Motor neuron (in vitro differentiated cells): ENCODE data around the gene C1orf87. TPM values are rescaled to one million over a fixed set of nuclear protein-coding genes. Genes with fewer than 3 reads are reported as not detected.

ENCODE experiments used
- ATAC-seq, 8 experiments: fragments of 200-7000 bp; cut with Tn5 transposase; replicated peaks in 6 of 8; 2 replicates each; pipeline ENCODE4 v1.8.0; 2021; ENCODE audit warnings: mild to moderate bottlenecking in 8 of 8, moderate library complexity in 8 of 8
- H3K27ac ChIP-seq, 2 donors: fragments of 250-450 bp; sonication (Bioruptor Pico); 2 replicates each; pipeline ENCODE4 v1.9.0; 2021; ENCODE audit warnings: antibody characterized with exemption in 2 of 2, mild to moderate bottlenecking in 2 of 2, moderate library complexity in 1 of 2
- H3K4me1 ChIP-seq, 2 donors: fragments of 250-450 bp; sonication (Bioruptor Pico); replicated peaks in 1 of 2; 2 replicates each; pipeline ENCODE4 v1.6.1; 2021; ENCODE audit warnings: antibody characterized with exemption in 2 of 2, mild to moderate bottlenecking in 2 of 2, moderate library complexity in 1 of 2
- H3K4me3 ChIP-seq, 5 donors: fragments of 250-450 bp; sonication (Bioruptor Pico); 2 replicates each; pipeline ENCODE4 v1.9.0; 2021; ENCODE audit warnings: antibody characterized with exemption in 5 of 5, mild to moderate bottlenecking in 5 of 5, moderate library complexity in 4 of 5
- WGBS, 10 experiments: fragments of 450-650 bp; shearing (Covaris generic); methylation state at CpG; one replicate each; pipeline ENCODE4 v1.0.0; 2022; 5-methylcytosine and 5-hydroxymethylcytosine counted together
- in situ Hi-C, 9 experiments: fragments of 400-800 bp; cut with MboI; loops; one replicate each; pipeline ENCODE4 v1.15.0; 2021; ENCODE audit warnings: low sequenced_read_pairs in 9 of 9, low pct_unique_long_range_greater_than_20kb in 2 of 9; ENCODE audit not compliant: unreplicated experiment in 9 of 9
- total RNA-seq, 8 experiments: library from RNA; unstranded; fragments of 300-600 nt; gene quantifications; 2 replicates each; pipeline versions ENCODE4 v1.2.3 to v1.2.4, GENCODE V29; 2022

C1orf87 gene
- total RNA-seq, 8 experiments from 2014 or later, result 0.04 to 0.90 (median 0.29) TPM; not detected in 4

DNA sequence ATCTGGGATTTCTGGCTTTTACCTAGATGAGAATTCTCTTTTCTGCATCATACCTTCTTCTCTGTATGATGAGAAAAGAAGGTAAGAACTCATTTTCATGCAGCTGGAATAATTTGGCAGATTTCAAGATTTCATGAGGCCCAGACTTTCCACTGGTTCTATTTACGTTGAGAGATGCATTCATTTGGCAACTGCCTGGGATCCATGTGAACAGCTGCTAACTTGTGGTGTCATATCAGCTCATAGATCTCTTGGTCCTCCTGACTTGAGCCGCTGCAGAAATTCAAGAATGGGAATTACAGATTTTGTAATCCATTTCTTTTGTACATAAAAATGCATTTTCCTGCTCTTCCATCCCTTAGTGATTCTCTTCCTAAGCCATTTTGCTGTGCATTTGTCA lies 17.1 kb upstream of the C1orf87 start:
- Histone ChIP-seq H3K27ac (no peak overlapping the region), H3K4me3 (no peak overlapping the region), H3K4me1 (peaks cover 5 to 15% of the 10 kb centered on the region in 2 donors)
- in situ Hi-C loops, result no loop called here
- WGBS, 10 experiments, result 0 to 100% (median 81%) methylated on average over 1 to 2 of the region's 2 CpGs; no CpG with 5 or more reads in 1 of the 10 experiments
- peak in 6 of 8 experiments; percentile 12 to 55 (median 46) for ATAC-seq

DNA sequence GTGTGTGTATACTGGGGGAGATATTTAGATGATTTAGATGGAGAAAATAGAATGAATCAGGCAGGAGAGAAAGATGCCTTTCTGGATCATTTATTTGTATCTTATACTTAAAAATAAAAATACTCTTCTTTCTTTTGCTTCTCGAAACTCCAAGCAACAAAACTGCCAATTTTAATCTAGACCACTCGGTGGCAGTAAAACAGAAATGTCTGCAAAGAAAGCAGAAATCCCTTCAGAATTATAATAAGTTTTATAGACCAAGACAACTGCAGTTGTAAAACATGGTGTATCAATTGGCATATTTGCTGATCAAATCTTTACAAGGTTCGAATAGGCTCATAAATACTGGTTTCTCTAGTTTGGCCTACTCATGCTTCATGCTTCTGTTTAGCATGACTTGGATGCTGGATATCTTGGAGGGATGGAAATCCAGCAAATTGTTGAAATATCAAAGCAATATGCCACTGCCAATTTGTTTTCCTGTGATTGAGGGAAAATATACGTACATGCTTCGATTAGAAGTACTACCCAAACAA lies 15.1 kb upstream of the C1orf87 start:
- WGBS, 10 experiments, result 49 to 89% (median 77%) methylated on average over 1 to 5 of the region's 5 CpGs
- H3K4me1 ChIP-seq, result peaks cover 5 to 15% of the 10 kb centered on the region in 2 donors
- in situ Hi-C loops, result no loop called here
- no peak for ATAC-seq
- no peak overlapping the region for H3K4me3 ChIP-seq
- no peak overlapping the region for H3K27ac ChIP-seq

DNA sequence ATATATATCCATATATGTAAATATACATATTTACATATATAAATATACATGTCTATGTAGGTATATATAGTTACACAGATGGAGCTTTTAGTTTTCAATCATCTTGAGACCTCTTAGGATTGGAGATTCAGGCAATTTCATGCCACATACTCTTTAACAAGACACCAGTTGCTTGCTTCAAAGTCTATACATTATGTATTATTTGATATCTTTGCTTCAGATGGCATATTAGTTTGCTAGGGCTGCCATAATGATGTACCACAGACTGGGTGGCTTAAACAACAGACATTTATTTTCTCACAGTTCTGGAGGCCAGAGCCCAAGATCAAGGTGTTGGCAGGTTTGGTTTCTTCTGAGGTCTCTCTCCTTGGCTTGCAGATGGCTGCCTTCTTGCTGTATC lies 14.1 kb upstream of the C1orf87 start:
- in situ Hi-C loops, result no loop called here
- ATAC-seq, result peak in 1 of 8 experiments; percentile 78
- H3K4me1 ChIP-seq, result peaks cover 5 to 15% of the 10 kb centered on the region in 2 donors
- no peak overlapping the region for H3K4me3 ChIP-seq
- H3K27ac ChIP-seq, result no peak overlapping the region

- H3K27ac ChIP-seq, result no peak overlapping the region
- in situ Hi-C loops, result no loop called here
- 18 to 68% (median 51%) methylated on average over 3 to 4 of the region's 4 CpGs; no CpG with 5 or more reads in 1 of the 10 experiments for WGBS, 10 experiments
- no peaks in the 10 kb centered on the region for H3K4me1 ChIP-seq
- no peak overlapping the region for H3K4me3 ChIP-seq
- no peak for ATAC-seq
These were observed 4.6 kb upstream of the C1orf87 start for GRCh38 chr1:60078182-60078581.

DNA sequence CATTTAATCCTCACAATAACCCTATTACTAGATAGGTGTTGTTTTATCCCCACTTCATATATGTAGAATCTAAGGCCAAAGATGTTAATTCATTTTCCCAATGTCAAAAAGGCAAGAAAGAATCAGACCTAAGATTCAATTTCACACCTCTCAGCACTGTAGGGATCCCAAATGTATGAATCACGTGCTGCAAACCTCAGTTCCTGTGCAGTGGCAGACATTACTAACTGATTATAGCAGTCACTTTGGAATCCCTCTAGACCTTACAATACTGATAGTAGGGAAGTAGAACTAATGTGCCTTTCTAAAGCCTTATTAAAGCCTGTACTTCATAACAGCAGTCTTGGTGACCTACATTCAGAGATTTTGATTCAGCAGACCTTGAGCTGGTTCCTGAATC lies 2.3 kb downstream of the C1orf87 start:
- H3K27ac ChIP-seq, result no peak overlapping the region
- no peak for ATAC-seq

DNA sequence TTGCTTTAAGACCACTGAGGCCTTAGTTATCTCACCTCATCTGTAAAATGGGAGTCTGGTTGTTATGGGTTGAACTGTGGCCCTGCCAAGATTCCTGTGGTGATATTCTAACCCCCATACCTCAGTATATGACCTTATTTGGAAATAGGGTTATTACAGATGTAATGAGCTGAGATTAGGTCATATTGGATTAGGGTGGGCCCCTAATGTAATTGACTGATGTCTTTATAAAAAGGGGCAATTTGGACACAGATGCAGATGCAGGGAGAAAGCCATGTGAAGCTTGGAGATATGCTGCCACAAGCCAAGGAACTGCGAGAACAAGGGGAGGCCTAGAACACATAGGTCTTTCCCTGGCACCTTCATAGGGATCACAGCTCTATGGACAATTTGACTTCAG lies 3.9 kb downstream of the C1orf87 start:
- Histone ChIP-seq H3K4me1 (no peaks in the 10 kb centered on the region), H3K27ac (no peak overlapping the region), H3K4me3 (no peak overlapping the region)
- 100% methylated on average over 1 of the region's 1 CpG; no CpG with 5 or more reads in 5 of the 10 experiments for WGBS, 10 experiments
- ATAC-seq, result no peak
- in situ Hi-C loops, result no loop called here

More for the DNA sequence above, 2.3 kb downstream of the C1orf87 start:
- Histone ChIP-seq H3K4me1 (no peaks in the 10 kb centered on the region), H3K4me3 (no peak overlapping the region)
- in situ Hi-C loops, result no loop called here
- 50 to 89% (median 50%) methylated on average over 1 of the region's 1 CpG; no CpG with 5 or more reads in 6 of the 10 experiments for WGBS, 10 experiments

DNA sequence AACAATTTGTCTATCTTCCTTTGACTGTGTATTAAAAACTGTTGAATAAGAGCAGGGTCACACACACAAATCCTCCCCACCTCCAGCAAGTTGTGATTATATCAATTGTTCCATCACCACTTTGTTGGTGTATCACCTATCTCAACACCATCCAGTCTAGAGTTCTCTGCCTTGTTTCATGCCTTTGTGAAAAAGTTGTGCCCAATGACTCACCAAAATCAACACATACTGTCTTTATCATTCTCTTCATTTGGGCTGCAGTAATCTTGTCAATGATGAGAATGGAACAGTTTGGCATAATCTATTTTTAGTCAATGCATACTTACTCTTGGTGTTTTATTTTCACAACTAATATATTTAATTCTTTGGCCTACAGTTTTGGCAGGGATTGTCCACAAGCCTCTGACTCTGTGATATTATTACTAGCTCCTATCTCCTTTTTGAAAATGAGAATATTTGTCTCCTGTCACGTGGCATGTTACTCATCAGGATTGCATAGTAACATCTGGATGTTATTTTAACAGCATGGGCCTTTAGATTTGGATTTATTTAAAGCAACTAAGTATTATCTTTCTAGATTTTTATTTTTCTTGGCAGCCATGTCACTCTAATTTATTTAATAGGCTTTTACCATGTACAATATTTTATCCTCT lies 5.1 kb downstream of the C1orf87 start:
- 0 to 100% (median 50%) methylated on average over 1 of the region's 1 CpG; no CpG with 5 or more reads in 3 of the 10 experiments for WGBS, 10 experiments
- in situ Hi-C loops, result no loop called here
- H3K4me1 ChIP-seq, result no peaks in the 10 kb centered on the region
- no peak overlapping the region for H3K27ac ChIP-seq
- ATAC-seq, result peak in 2 of 8 experiments; percentile 74 to 89
- H3K4me3 ChIP-seq, result no peak overlapping the region

DNA sequence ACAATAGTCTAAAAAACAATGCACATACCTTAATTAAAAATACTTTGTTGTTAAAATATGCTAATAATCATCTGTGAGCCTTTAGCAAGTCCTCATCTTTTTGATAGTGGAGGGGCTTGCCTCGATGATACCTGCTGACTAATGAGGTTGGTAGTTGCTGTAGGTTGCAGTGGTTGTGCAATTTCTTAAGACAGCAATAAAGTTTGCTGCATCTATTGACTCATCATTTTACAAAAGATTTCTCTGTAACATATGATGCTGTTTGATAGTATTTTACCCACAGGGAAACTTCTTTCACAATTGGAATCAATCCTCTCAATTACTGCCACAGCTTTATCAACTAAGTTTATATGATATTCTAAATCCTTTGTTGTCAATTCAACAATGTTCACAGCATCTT lies 7.6 kb downstream of the C1orf87 start:
- WGBS, 10 experiments, result 0 to 100% (median 89%) methylated on average over 1 of the region's 1 CpG; no CpG with 5 or more reads in 3 of the 10 experiments
- in situ Hi-C loops, result no loop called here

GRCh38 chr1:60065199-60065598 lies 8.4 kb downstream of the C1orf87 start:
- H3K4me1 ChIP-seq, result no peaks in the 10 kb centered on the region
- in situ Hi-C loops, result no loop called here

More for the DNA sequence above, 7.6 kb downstream of the C1orf87 start:
- ATAC-seq, result no peak
- Histone ChIP-seq H3K4me3 (no peak overlapping the region), H3K27ac (no peak overlapping the region), H3K4me1 (no peaks in the 10 kb centered on the region)

DNA sequence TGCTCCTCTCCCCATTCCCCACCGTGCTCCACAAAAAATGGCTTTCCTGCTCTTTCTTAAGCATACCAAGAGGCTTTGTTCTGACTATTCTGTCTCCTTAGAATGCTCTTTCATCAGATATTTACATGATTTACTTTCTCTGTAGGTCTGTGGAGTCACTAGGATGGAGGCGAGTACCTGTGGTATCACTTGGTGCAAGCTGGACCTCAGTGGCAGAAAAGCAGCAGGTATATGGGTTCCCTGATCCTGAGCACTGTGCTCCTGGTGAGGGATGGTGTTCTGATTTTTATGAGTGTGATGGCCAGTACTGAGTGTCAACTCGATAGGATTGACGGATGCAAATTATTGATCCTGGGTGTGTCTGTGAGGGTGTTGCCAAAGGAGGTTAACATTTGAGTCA lies 10.0 kb downstream of the C1orf87 start:
- Histone ChIP-seq H3K4me3 (no peak overlapping the region), H3K27ac (no peak overlapping the region), H3K4me1 (no peaks in the 10 kb centered on the region)
- no peak for ATAC-seq
- 76 to 100% (median 82%) methylated on average over 1 to 4 of the region's 4 CpGs for WGBS, 10 experiments
- in situ Hi-C loops, result no loop called here

More at GRCh38 chr1:60065199-60065598, 8.4 kb downstream of the C1orf87 start:
- 79 to 100% (median 93%) methylated on average over 1 to 2 of the region's 2 CpGs; no CpG with 5 or more reads in 4 of the 10 experiments for WGBS, 10 experiments
- H3K4me3 ChIP-seq, result no peak overlapping the region
- ATAC-seq, result no peak
- H3K27ac ChIP-seq, result no peak overlapping the region

DNA sequence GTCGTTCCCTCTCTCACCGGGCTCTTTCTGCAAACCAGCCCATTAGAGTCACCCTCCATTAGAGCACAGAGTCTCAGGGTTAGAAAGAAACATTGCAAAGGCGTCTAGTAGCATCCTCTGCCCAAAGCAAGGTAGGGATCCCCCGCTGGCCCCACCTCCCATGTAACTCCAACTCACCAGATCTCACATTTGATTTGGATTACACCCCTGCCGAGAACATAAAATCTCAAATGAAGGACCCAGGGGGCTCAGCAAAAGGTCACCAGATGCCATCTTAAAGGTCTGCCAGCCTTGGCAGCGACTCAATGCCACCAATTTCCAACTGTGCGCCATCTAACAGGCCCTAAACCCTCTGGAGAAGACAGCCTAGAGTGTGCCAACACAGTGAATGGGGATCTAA lies 14.1 kb downstream of the C1orf87 start:
- no peak for ATAC-seq
- in situ Hi-C loops, result no loop called here
- H3K4me3 ChIP-seq, result no peak overlapping the region
- no peak overlapping the region for H3K27ac ChIP-seq
- H3K4me1 ChIP-seq, result no peaks in the 10 kb centered on the region
- WGBS, 10 experiments, result 27 to 96% (median 82%) methylated on average over 2 to 7 of the region's 7 CpGs; no CpG with 5 or more reads in 1 of the 10 experiments

GRCh38 chr1:60055336-60055735 lies 18.2 kb downstream of the C1orf87 start:
- ATAC-seq, result no peak
- Histone ChIP-seq H3K4me1 (no peaks in the 10 kb centered on the region), H3K4me3 (no peak overlapping the region), H3K27ac (no peak overlapping the region)
- in situ Hi-C loops, result no loop called here

DNA sequence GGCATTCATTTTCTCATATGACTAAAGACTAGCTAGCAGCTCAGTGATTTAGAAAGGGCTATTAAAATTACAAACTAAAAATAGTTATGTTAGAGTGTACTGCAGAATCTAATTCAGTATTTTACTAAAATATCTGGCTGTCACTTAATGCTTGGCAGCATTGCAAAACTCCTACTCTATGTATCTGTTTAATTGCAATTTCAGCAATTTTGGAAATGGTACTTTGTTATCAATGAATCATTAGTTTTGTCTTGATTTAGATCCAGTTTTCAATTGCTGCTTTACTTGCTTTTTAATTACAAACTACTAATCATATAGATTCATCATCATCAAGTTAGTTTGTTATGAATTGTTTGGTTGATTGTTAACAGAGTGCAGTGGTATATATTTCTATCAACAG lies 19.2 kb downstream of the C1orf87 start:
- Histone ChIP-seq H3K4me1 (no peaks in the 10 kb centered on the region), H3K4me3 (no peak overlapping the region), H3K27ac (no peak overlapping the region)
- ATAC-seq, result no peak
- in situ Hi-C loops, result no loop called here

GRCh38 chr1:60052601-60053000 lies 21.0 kb downstream of the C1orf87 start:
- 33 to 100% (median 86%) methylated on average over 1 to 9 of the region's 9 CpGs; no CpG with 5 or more reads in 2 of the 10 experiments for WGBS, 10 experiments
- ATAC-seq, result no peak
- Histone ChIP-seq H3K27ac (no peak overlapping the region), H3K4me3 (no peak overlapping the region), H3K4me1 (no peaks in the 10 kb centered on the region)
- in situ Hi-C loops, result no loop called here
